NCI-H510A (cell line): ENCODE data around the gene ZBTB16.

Experiments used
- DNase-seq: peaks from one replicate; lab custom pipeline; 2025; lab: John Stamatoyannopoulos, UW

Gene ZBTB16

DNA sequence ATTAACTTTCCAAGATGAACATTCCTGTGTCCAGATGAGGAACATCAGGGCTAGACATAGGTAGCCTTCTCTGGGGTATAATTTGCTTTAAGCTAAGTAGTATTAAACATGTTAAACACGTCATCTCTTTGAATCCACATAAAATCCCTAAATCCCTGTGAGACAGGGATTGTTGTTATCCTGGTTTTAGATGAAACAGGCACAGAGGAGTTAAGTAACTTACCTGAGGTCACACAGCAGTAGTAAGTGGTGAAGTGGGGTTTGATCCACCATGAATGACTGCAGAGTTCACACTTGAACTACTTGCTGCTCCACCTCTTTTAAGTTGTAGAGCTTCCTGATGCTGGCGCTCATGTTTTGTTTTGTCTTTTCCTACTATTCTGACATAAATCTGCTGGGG lies 154.1 kb downstream of the ZBTB16 start:
- no peak for DNase-seq

DNA sequence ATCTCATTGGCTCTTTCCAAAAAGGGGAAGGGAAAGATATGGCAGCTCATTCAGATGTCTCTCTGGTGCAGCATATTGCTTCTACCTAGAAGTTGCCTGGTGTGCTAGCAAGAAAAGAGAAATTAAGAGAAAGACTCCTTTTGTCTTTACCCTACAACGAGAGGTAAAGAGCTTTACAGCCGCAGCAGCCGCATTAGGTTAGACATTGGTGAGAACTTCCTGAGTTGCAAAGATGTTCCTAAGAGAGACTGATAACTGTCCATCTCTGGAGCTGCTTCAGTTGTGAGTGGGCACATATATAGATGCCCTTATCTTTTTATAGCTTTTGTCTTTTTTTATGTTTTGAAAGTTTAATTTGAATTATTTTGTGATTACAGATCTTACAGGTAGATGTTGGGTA lies 155.9 kb downstream of the ZBTB16 start:
- no peak for DNase-seq

GRCh38 chr11:114215871-114216795 lies 156.6 kb downstream of the ZBTB16 start:
- no peak for DNase-seq

- no peak for DNase-seq
Observed at GRCh38 chr11:114216796-114217180, 157.3 kb downstream of the ZBTB16 start.

DNA sequence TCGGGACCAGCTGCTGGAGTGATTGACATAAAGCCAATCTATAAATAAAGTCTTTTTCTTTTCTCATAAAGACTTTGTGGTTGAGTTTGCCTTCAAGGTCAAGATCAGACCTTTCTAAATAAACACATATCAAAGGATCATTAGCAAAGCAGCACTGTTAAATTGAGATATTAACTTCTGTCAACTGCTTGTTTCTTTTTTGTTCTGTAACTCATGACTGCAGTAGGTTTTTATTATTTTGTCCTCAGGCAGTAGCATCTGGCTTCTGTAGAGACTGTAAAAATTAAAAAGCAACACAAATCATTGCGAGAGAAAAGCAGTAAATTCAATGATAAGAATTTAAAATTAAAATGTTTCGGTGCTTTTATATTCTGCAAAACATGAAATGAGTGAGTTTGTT lies 159.0 kb downstream of the ZBTB16 start:
- DNase-seq: no peak

GRCh38 chr11:114219559-114220349 lies 160.2 kb downstream of the ZBTB16 start:
- DNase-seq: no peak

DNA sequence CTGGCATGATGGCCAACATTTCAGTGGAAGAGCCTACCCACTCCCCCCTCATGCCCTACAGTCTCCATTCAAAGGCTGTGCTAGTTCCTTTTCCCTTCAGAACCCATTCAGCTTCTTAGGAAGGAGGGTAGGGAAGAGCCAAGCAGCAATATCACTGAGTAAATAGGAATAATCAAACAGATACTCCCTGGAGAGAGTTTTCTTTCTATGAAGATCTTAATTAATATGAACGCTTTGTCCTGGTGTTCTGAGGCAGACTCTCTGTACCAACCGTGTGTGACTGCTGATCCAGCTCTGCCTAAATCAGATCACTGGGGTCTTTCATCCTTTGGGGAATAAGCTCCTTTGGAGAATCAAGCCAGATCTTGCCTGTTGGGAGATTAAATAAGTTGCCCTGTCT lies 161.5 kb downstream of the ZBTB16 start:
- no peak for DNase-seq

DNA sequence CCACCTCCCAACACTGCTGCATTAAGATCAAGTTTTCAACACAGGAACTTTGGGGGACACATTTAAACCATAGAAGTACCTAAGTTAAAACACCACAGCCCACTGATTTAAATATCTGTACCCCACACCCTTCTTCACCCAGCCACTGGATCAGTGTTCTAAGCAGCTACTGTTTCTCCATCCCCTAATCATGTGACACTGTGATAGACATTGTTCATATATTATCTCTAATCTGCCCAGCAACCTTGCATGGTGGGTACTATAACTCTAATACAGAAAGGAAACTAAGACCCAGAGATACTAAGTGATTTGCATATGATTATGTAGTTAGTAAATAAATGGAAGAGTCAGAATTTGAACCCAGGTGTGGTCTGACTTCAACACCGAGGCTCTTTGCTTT lies 166.2 kb downstream of the ZBTB16 start:
- no peak for DNase-seq

GRCh38 chr11:114226356-114226755 lies 166.8 kb downstream of the ZBTB16 start:
- DNase-seq: no peak

- DNase-seq: no peak
Observed at GRCh38 chr11:114228435-114229411, 169.2 kb downstream of the ZBTB16 start.

- DNase-seq: no peak
Observed at GRCh38 chr11:114230031-114230704, 170.7 kb downstream of the ZBTB16 start.

DNA sequence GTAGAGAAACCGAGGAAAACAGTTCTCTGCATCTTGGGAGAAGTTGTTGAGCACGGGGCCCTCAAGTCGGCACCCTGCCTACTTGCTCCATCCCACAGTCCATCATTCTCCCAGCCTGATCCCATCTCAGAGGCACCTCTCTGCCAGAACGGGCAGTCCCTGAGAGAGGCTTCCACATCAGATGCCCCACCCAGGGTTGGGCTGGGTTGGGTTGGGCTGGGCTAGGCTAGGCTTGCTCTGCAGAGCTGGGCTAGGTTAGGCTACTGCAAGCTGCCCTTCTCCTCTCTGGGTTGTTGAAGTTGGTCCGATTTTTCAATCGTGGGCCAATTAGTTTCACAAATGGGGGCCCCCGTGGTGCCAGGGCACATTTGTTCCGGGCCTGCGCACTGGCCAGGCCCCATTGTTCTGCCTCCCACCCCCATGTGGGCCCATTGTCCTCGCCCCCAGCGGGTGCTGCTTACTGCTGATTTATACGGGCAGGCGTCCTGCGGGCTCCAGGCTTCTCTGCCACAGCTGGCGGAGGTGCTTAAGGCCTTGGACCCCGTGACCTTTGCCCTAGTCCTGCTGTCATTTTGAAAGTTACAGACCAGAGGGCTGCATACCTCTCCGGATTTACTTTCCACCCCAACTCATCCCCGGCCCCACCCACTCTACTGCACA lies 173.0 kb downstream of the ZBTB16 start:
- DNase-seq: no peak

- DNase-seq: peak; percentile 10
Observed at GRCh38 chr11:114233755-114234154, 174.2 kb downstream of the ZBTB16 start.

GRCh38 chr11:114236829-114237228 lies 177.3 kb downstream of the ZBTB16 start:
- no peak for DNase-seq

GRCh38 chr11:114237321-114238280 lies 178.1 kb downstream of the ZBTB16 start:
- DNase-seq: no peak

DNA sequence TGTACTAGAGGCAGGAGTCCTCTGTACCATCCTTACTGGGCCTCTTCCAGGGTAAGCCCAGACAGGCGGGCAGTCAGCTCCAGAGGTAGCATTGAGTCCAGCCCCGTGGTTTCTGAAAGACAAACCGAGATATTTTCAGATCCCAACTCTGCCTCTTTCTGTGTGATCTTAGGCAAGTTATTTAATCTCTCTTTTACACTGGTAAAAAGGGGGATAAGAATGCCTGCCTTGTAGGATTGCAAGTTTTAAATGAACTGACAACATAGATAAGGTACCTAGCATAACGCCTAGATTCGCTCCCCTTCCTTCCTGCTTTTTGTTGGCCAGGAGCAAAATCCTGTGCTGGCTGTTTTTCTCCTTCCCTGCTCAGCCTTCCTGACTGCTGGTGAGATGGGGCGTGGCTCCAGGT lies 180.2 kb downstream of the ZBTB16 start:
- DNase-seq: no peak

- no peak for DNase-seq
Observed at GRCh38 chr11:114242032-114242431, 182.5 kb downstream of the ZBTB16 start.

DNA sequence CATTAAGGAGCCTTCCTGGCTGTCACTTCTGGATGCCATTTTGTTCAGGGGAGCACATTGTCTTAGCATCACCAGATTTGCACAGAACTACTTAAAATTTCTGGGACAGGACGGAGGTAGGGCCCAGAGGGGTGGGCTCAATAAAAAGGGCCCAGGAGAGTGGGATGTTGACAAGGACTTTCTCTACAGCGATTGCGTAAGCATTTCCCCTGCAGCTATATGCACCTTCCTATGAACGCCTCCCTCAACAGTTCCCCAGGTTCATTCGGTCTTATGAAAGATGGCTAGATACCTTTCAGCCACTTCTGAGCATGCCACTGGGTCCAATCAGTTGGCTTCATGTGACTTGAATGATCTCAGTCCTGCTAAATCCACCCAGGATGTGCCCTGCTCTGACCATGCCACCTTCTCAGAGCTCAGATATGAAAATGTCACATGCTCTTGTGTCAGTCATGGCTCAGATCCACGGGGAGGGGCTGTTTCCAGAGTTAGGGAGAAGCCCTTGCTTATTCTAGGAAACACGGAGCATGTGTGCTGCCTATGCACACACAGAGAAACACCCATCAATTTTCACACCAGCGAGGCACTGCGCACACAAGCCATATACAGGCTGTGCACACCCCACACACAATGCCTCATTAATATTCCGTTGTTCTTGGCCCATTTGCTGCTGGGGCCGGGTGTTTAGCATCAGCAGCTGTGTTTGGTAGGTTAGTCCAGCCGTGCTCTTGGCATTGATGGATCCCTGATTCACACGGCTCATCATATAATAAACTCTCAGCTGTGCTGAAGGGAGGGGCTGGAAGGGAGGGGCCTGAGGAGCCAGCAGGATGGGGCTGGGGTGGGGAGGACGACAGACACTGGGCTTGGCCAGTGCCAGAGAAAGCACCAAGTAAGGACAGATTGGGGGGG lies 184.2 kb downstream of the ZBTB16 start:
- DNase-seq: peak; percentile 61
